GM12878 (cell line): ENCODE measurements around the gene FOXF1. TPM values are rescaled to one million over a fixed set of nuclear protein-coding genes. Genes with fewer than 3 reads are reported as not detected.

ENCODE experiments used
- ATAC-seq: fragments of 200-7000 bp; cut with Tn5 transposase; 3 replicates; pipeline ENCODE4 v1.9.1; 2020; ENCODE audit warnings: mild to moderate bottlenecking, moderate library complexity
- BruUV-seq: library from RNA; stranded (reverse); fragments of 400-500 nt; replicated peaks from 2 replicates; lab custom pipeline; 2021; lab: Mats Ljungman, UMichigan
- CTCF ChIA-PET: fragments of 300-600 bp; sonication (Branson Sonifier 250); formaldehyde crosslinking; extraction: SDS; loops from one replicate; lab custom pipeline; 2021; ENCODE audit warnings: inconsistent platforms; lab: Yijun Ruan, JAX
- POLR2A ChIA-PET: fragments of 350-600 bp; formaldehyde crosslinking; extraction: SDS; loops from one replicate; lab custom pipeline; 2021; ENCODE audit warnings: inconsistent platforms; lab: Charles Lee
- RAD21 ChIA-PET: fragments of 300-600 bp; sonication (Branson Sonifier 250); formaldehyde crosslinking; loops from one replicate; lab custom pipeline; 2023; ENCODE audit warnings: antibody characterized with exemption; ENCODE audit not compliant: unreplicated experiment; lab: Charles Lee
- SMC1A ChIA-PET: fragments of 300-600 bp; sonication (Branson Sonifier 250); formaldehyde crosslinking; loops from one replicate; lab custom pipeline; 2023; ENCODE audit not compliant: unreplicated experiment, uncharacterized antibody; lab: Charles Lee
- DNase-seq: peaks from one replicate; pipeline ENCODE4 v3.0.0-alpha.2; 2011; ENCODE audit warnings: low read depth, low spot score
- FAIRE-seq: peaks from 3 replicates; lab custom pipeline; 2011; peaks lifted over from hg19 to GRCh38; lab: Jason Lieb, UNC
- H2AFZ ChIP-seq: 2 replicates; pipeline ENCODE4 v1.6.0; 2011; ENCODE audit warnings: low read depth, low read length, control low read depth; ENCODE audit not compliant: control insufficient read depth
- H3K27ac ChIP-seq: 2 replicates; pipeline ENCODE4 v1.5.1; 2011; ENCODE audit warnings: control low read depth; ENCODE audit not compliant: control insufficient read depth, insufficient read depth
- H3K27me3 ChIP-seq, 2 experiments: replicated peaks in 1 of 2; 2 replicates each; pipeline versions ENCODE4 v1.6.0 to v1.6.1; 2011; ENCODE audit warnings: low read length in 1 of 2; ENCODE audit not compliant: control insufficient read depth in 2 of 2, insufficient read depth in 2 of 2
- H3K36me3 ChIP-seq, 2 experiments: 2 replicates each; pipeline ENCODE4 v1.5.1; 2011; ENCODE audit warnings: low read length in 1 of 2; ENCODE audit not compliant: control insufficient read depth in 2 of 2, insufficient read depth in 2 of 2
- H3K4me1 ChIP-seq: 2 replicates; pipeline ENCODE4 v1.6.1; 2011; ENCODE audit warnings: mild to moderate bottlenecking, low read length, moderate library complexity, mixed read lengths; ENCODE audit not compliant: control insufficient read depth, insufficient read depth
- H3K4me2 ChIP-seq: 2 replicates; pipeline ENCODE4 v1.6.0; 2011; ENCODE audit warnings: control low read depth; ENCODE audit not compliant: control insufficient read depth, insufficient read depth
- H3K4me3 ChIP-seq: fragments of 200-600 bp; sonication (generic); 2 replicates; pipeline ENCODE4 v1.5.1; 2016
- H3K79me2 ChIP-seq: 2 replicates; pipeline ENCODE4 v1.6.0; 2011; ENCODE audit warnings: low read length; ENCODE audit not compliant: control insufficient read depth, insufficient read depth
- H3K9ac ChIP-seq: 2 replicates; pipeline ENCODE4 v1.8.0; 2011; ENCODE audit warnings: low read length, control low read depth, mixed read lengths; ENCODE audit not compliant: control insufficient read depth, insufficient read depth
- H3K9me3 ChIP-seq: replicated peaks from 3 replicates; pipeline ENCODE4 v1.5.1; 2011; ENCODE audit warnings: mild to moderate bottlenecking, low read length; ENCODE audit not compliant: control insufficient read depth, insufficient read depth
- H4K20me1 ChIP-seq: 2 replicates; pipeline ENCODE4 v1.6.0; 2011; ENCODE audit not compliant: control insufficient read depth, insufficient read depth
- CBX5 ChIP-seq: sonication (generic); IDR thresholded peaks from 2 replicates; pipeline ENCODE4 v1.6.1; 2016; ENCODE audit warnings: low read depth, moderate library complexity, mild to moderate bottlenecking, inconsistent platforms
- CHD1 ChIP-seq: IDR thresholded peaks from 2 replicates; pipeline ENCODE4 v1.6.1; 2012; ENCODE audit warnings: low read depth, low read length, improper control_type of control experiment
- IKZF2 ChIP-seq, 2 experiments: fragments of 450-650 bp; IDR thresholded peaks; 2 replicates each; pipeline ENCODE4 v1.6.1; 2017; ENCODE audit warnings: mild to moderate bottlenecking in 2 of 2, moderate library complexity in 2 of 2
- KLF5 ChIP-seq: fragments of 450-650 bp; IDR thresholded peaks from 2 replicates; pipeline ENCODE4 v1.6.1; 2014; ENCODE audit warnings: mild to moderate bottlenecking; ENCODE audit not compliant: partially characterized antibody
- SIX5 ChIP-seq: IDR thresholded peaks from 2 replicates; pipeline ENCODE4 v1.6.1; 2011; ENCODE audit warnings: mild to moderate bottlenecking, low read depth, low read length, moderate library complexity; ENCODE audit not compliant: severe bottlenecking
- TAF1 ChIP-seq: IDR thresholded peaks from 2 replicates; pipeline ENCODE4 v1.6.1; 2011; ENCODE audit warnings: mild to moderate bottlenecking, low read depth, low read length, borderline replicate concordance
- TBL1XR1 ChIP-seq: IDR thresholded peaks from 2 replicates; pipeline ENCODE4 v1.6.1; 2012; ENCODE audit warnings: low read depth, low read length, improper control_type of control experiment
- WGBS: methylation state at CpG from one replicate; pipeline ENCODE4 v1.1.6; 2016; ENCODE audit warnings: low lambda C conversion rate; ENCODE audit not compliant: insufficient replicate concordance, insufficient coverage; ENCODE audit errors: missing lambda C conversion rate; 5-methylcytosine and 5-hydroxymethylcytosine counted together
- in situ Hi-C: fragments of 300-500 bp; cut with MboI; formaldehyde crosslinking; loops from 9 replicates; pipeline ENCODE4 v1.14.3; 2018; ENCODE audit warnings: mixed read lengths
- intact Hi-C: fragments of 100-400 bp; cut with micrococcal nuclease; formaldehyde crosslinking; loops from one replicate; pipeline ENCODE4 v1.14.2; 2022; ENCODE audit not compliant: unreplicated experiment
- polyA plus RNA-seq, 11 experiments: library from polyadenylated mRNA; depleted of rRNA in 4 of 11; unstranded in 6 of 11; stranded (reverse) in 5 of 11; fragments of >200 nt; fragmentation: Nextera tagmentation in 4 of 11; fragmentation: Illumina TruSeq in 1 of 11; extraction: Ambion mirVana in 4 of 11; extraction: Trizol in 1 of 11; gene quantifications; 1 replicate in 1 of 11; 2 replicates in 10 of 11; pipeline versions ENCODE4 v1.2.1 to v1.2.3, GENCODE V29; 2011 to 2016; ENCODE audit warnings: inconsistent platforms in 2 of 11, missing spikeins in 2 of 11, low read depth in 1 of 11
- total RNA-seq, 4 experiments: library from RNA; depleted of rRNA in 3 of 4; stranded (reverse); fragments of >200 nt in 3 of 4; fragmentation: Illumina TruSeq in 1 of 4; extraction: Trizol in 1 of 4; gene quantifications; 2 replicates each; pipeline versions ENCODE4 v1.2.1 to v1.2.3, GENCODE V29; 2013 to 2021
- TF ChIP-seq, protein P1 (sequence below): fragments of 450-650 bp; conservative IDR thresholded peaks from 2 replicates; pipeline ENCODE4 v1.6.1; 2017; ENCODE audit warnings: mild to moderate bottlenecking, moderate library complexity
- TF ChIP-seq, protein P2 (sequence below), 3 experiments: IDR thresholded peaks in 2 of 3; conservative IDR thresholded peaks in 1 of 3; 2 replicates each; pipeline ENCODE4 v1.5.1; 2011; ENCODE audit warnings: low read depth in 3 of 3, low read length in 3 of 3, mild to moderate bottlenecking in 3 of 3, control low read depth in 2 of 3, moderate library complexity in 2 of 3, inconsistent platforms in 1 of 3, mixed read lengths in 1 of 3; ENCODE audit not compliant: control insufficient read depth in 2 of 3, insufficient read depth in 1 of 3; ENCODE audit errors: extremely low read depth in 1 of 3

The FOXF1 gene
- total and polyA plus RNA-seq, 10 of the 15 experiments (the other 5 are each of a cell fraction or from before 2014, with no cell fraction given) = 0.01 TPM; not detected in 9

DNA sequence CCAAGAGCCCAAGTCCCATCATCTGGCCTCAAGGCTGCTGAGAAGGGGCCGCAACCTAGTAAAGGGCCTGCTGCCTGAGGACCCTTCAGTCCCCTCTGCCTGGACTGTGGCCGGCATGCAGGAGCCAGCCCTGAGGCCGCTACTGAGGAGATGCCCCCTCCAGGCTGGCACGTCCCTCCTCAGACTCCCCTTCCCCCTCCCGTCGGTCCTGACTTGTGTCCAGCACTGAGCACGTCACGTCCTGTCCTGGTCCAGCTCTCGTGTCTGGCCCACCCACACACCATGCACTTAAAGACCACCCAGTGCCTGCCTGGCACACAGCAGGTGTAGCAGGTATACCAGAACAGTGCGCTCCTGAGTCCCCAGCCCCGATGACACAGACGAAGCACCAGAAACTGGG lies 35.2 kb downstream of the FOXF1 start:
- Histone ChIP-seq H2AFZ (no peak overlapping the region), H3K4me1 (no peaks in the 10 kb centered on the region), H3K79me2 (no peaks in the 10 kb centered on the region), H3K9me3 (no peaks in the 10 kb centered on the region), H3K9ac (no peak overlapping the region), H3K27me3 (no peaks in the 10 kb centered on the region), H4K20me1 (no peaks in the 10 kb centered on the region), H3K4me3 (no peak overlapping the region)
- in situ Hi-C loops = no loop called here
- ChIA-PET RAD21 (no interaction called here), CTCF (no interaction called here), POLR2A (no interaction called here)
- no TSS peak for BruUV-seq
- intact Hi-C loops = no loop called here
- no peak for ATAC-seq
- 88% methylated on average over 6 of the region's 12 CpGs for WGBS
- TF ChIP-seq KLF5 (no peak), CHD1 (no peak)
- TF ChIP-seq, all 136 proteins: peak for 0
- H3K36me3 ChIP-seq = peaks cover 4 to 13% of the 10 kb centered on the region in 2 experiments
- no peak overlapping the region for H3K4me2 ChIP-seq
- H3K27ac ChIP-seq = no peak overlapping the region
- DNase-seq (no peak), FAIRE-seq (no peak)
- SMC1A ChIA-PET = interaction anchor here (1.2 kb wide), 1 partner anchor 12 kb away, joined by 3 read pairs; no protein-coding TSS in a partner anchor

DNA sequence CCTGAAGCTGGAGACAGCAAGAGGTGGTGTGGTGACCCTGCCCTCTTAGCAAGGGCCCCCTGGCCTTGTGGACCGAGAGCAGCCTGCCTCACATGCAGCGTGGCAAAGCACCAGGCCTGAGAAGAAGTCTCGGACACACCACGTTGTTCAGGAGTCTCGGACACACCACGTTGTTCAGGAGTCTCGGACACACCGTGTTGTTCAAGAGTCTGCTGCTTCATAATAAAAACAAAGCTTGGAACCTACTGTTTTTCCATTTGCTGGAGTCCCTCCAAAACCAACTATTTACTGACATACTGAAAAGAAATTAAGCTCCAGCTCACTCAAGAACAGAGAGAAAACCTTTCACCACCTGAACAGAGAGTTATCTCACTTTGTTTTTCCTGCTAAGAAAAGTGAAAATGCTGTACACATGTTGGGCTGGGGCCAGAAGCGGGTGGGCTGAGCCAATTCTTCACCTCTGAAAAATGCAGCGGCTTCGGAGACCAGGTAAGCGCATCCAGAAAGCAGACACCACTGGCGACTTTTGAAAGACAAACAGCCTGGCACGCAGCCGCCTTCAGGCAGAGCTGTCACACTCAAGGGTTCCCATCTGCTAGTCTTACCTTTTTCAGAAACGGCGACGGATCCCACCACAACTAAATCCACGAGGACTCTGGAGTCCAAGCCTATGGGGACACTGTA lies 35.8 kb downstream of the FOXF1 start:
- WGBS = 95% methylated on average over 19 of the region's 19 CpGs

More for the DNA sequence above, 35.8 kb downstream of the FOXF1 start:
- Histone ChIP-seq H4K20me1 (no peaks in the 10 kb centered on the region), H3K4me2 (no peak overlapping the region), H3K27me3 (no peaks in the 10 kb centered on the region), H3K79me2 (no peaks in the 10 kb centered on the region), H3K36me3 (peaks cover 4 to 10% of the 10 kb centered on the region in 2 experiments), H3K27ac (no peak overlapping the region), H3K9ac (no peak overlapping the region), H3K9me3 (no peaks in the 10 kb centered on the region), H2AFZ (no peak overlapping the region), H3K4me3 (no peak overlapping the region), H3K4me1 (no peaks in the 10 kb centered on the region)
- ChIA-PET CTCF (no interaction called here), SMC1A (no interaction called here), POLR2A (no interaction called here), RAD21 (no interaction called here)
- DNase-seq (no peak), ATAC-seq (no peak), FAIRE-seq (no peak)
- no TSS peak for BruUV-seq
- TF ChIP-seq IKZF2 (IDR thresholded peaks at IDR 0.05) = no peak
- no peak for TF ChIP-seq SIX5
- no peak for TF ChIP-seq CBX5
- TF ChIP-seq, protein P1, sequence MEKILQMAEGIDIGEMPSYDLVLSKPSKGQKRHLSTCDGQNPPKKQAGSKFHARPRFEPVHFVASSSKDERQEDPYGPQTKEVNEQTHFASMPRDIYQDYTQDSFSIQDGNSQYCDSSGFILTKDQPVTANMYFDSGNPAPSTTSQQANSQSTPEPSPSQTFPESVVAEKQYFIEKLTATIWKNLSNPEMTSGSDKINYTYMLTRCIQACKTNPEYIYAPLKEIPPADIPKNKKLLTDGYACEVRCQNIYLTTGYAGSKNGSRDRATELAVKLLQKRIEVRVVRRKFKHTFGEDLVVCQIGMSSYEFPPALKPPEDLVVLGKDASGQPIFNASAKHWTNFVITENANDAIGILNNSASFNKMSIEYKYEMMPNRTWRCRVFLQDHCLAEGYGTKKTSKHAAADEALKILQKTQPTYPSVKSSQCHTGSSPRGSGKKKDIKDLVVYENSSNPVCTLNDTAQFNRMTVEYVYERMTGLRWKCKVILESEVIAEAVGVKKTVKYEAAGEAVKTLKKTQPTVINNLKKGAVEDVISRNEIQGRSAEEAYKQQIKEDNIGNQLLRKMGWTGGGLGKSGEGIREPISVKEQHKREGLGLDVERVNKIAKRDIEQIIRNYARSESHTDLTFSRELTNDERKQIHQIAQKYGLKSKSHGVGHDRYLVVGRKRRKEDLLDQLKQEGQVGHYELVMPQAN = no peak
- TF ChIP-seq TAF1 = no peak
- TF ChIP-seq, protein P2, sequence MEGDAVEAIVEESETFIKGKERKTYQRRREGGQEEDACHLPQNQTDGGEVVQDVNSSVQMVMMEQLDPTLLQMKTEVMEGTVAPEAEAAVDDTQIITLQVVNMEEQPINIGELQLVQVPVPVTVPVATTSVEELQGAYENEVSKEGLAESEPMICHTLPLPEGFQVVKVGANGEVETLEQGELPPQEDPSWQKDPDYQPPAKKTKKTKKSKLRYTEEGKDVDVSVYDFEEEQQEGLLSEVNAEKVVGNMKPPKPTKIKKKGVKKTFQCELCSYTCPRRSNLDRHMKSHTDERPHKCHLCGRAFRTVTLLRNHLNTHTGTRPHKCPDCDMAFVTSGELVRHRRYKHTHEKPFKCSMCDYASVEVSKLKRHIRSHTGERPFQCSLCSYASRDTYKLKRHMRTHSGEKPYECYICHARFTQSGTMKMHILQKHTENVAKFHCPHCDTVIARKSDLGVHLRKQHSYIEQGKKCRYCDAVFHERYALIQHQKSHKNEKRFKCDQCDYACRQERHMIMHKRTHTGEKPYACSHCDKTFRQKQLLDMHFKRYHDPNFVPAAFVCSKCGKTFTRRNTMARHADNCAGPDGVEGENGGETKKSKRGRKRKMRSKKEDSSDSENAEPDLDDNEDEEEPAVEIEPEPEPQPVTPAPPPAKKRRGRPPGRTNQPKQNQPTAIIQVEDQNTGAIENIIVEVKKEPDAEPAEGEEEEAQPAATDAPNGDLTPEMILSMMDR (IDR thresholded peaks at IDR 0.05 in 2 of 3, conservative IDR thresholded peaks at IDR 0.05 in 1 of 3; ENCODE audit: control insufficient read depth in 2 of 3, extremely low read depth in 1 of 3, insufficient read depth in 1 of 3, low read depth in 3 of 3, low read length in 3 of 3) = no peak
- TF ChIP-seq TBL1XR1 = no peak
- in situ Hi-C loops = no loop called here
- intact Hi-C loops = no loop called here
